Epithelial cell of proximal tubule (primary cell): ENCODE measurements around the gene KLHL29. TPM values are rescaled to one million over a fixed set of nuclear protein-coding genes. Genes with fewer than 3 reads are reported as not detected.

Experiments
- DNase-seq: peaks from one replicate; pipeline ENCODE4 v3.0.0-alpha.2; 2011; ENCODE audit warnings: low read depth
- H3K4me3 ChIP-seq: 2 replicates; pipeline ENCODE4 v1.5.1; 2011; ENCODE audit warnings: low read depth, mild to moderate bottlenecking, low read length
- total RNA-seq: library from RNA; depleted of rRNA; stranded (reverse); fragments of >200 nt; gene quantifications from 2 replicates; pipeline ENCODE4 v1.2.3, GENCODE V29; 2015
- TF ChIP-seq, protein P1 (sequence below): conservative IDR thresholded peaks from 2 replicates; pipeline ENCODE4 v1.5.1; 2012; ENCODE audit warnings: low read depth, mild to moderate bottlenecking, low read length

Gene KLHL29
- total RNA-seq, 1 donor from 2014 or later = 12.0 TPM

DNA sequence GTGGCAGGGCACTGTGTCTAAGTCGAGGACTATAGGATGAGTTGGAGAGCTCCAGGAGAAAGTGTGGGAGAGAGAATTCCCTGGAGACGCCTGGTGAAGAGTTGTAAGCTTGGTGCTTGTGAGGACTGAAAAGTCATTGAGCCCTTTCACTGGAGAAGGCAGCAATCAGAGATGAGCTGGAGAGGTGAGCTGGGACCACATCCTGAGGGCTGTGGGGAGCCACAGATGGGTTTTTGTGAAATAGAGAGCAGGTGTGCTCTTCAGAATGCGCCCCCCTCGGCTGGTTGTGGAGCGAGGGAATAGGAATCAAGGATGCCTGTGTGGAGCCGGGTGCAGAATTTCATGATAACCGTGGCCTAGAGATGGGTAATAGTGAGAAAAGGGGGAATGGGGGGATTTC lies 224.3 kb downstream of the KLHL29 start:
- TF ChIP-seq, protein P1, sequence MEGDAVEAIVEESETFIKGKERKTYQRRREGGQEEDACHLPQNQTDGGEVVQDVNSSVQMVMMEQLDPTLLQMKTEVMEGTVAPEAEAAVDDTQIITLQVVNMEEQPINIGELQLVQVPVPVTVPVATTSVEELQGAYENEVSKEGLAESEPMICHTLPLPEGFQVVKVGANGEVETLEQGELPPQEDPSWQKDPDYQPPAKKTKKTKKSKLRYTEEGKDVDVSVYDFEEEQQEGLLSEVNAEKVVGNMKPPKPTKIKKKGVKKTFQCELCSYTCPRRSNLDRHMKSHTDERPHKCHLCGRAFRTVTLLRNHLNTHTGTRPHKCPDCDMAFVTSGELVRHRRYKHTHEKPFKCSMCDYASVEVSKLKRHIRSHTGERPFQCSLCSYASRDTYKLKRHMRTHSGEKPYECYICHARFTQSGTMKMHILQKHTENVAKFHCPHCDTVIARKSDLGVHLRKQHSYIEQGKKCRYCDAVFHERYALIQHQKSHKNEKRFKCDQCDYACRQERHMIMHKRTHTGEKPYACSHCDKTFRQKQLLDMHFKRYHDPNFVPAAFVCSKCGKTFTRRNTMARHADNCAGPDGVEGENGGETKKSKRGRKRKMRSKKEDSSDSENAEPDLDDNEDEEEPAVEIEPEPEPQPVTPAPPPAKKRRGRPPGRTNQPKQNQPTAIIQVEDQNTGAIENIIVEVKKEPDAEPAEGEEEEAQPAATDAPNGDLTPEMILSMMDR = no peak

DNA sequence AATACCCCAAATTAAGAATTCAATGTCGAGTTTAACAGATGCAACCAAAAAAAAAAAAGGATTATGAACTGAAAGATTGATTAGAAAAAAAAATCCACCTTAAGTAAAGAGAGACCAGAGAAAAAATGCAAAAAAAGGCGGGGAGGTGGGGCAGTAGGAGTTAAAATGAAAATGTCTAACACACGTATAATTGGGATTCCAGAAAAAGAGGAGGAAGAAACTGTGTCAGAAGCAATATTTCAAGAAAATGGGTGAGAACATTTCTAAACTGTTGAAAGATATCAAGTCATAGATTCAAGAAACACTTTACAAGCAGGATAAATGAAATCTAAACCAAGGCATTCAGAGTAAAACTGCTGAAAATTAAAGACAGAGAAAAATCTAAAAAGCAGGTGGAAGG lies 226.9 kb downstream of the KLHL29 start:
- TF ChIP-seq, protein P1 = no peak
- no peak overlapping the region for H3K4me3 ChIP-seq
- DNase-seq = no peak

More for the DNA sequence above, 224.3 kb downstream of the KLHL29 start:
- H3K4me3 ChIP-seq = no peak overlapping the region
- DNase-seq = no peak

DNA sequence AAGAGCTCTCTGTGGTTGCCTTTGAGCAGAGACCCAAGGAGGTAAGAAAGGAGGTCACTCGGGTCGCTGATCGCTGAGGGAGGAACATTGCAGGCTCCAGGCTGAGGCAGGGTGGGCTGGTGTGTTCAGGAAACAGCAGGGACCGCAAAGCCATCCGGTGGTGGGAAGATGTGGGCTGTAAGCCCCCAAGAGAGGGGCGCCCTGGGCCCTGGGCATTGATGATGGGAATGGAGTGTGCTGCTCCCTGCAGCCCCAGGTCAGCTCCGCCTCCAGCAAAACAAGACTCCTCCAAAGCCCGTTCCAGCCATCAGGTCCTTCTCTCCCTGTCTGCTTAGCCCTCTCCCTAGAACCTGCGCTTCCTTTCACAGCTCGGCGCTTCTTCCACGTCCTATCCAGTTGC lies 229.7 kb downstream of the KLHL29 start:
- no peak for DNase-seq
- no peak overlapping the region for H3K4me3 ChIP-seq
- TF ChIP-seq, protein P1 = no peak

DNA sequence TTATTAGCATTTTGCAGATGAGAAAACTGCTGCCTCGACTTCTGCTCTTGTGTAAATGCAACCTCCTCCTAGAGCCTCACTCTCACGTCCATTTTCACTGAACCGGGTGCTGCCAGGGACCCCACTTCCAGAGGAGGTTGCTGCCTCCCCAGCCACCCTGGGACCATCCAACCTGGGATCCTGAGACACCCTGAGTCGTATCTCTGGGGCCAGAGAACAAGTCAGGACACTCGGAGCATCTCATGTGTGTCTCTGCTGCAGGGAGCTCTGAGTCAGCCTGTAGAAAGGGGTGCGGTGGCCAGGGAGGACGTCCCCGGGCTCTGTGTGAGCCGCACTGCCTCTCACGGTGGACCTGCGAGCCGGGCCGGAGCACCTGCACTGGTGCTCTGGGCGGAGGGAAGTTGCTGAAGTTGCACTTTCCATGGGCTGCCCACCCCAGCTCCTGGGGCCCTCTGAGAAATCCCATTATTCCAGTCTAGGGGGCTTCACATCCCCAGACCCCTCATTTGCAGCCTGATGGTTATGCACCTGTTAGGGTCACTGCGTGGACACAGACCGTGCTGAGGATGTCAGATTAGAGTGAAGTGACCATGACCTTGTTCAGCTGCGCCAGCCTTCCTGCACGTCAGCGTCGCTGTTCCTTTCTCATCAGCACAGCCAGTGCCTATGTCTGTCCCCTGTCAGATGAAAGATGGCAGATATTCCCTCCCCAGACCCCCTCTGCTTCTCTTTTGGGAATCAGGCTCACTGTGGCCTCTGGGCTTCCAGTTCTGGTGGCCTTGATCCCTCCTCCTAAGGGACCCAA lies 230.4 kb downstream of the KLHL29 start:
- DNase-seq = no peak
- no peak overlapping the region for H3K4me3 ChIP-seq
- TF ChIP-seq, protein P1 = no peak

DNA sequence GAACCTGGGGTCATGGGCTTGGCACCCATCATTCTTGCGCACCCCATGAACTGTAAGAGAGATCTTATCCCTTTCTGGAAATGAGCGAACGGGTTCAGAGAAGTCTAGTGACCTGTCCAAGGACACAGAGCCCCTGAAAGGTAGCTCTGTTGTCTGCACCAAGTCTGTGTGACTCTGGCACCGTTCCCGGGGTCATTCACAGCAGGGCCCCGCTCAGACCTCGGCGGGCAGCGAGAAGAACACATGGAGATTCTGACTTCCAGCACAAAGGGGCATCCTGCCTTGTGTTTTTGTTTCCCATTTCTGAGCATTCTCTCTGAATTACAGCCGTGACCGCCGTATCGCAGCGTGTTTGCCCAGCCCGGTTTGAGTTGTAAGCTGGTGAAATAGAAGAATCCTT lies 231.7 kb downstream of the KLHL29 start:
- no peak overlapping the region for H3K4me3 ChIP-seq
- TF ChIP-seq, protein P1 = no peak
- DNase-seq = no peak

DNA sequence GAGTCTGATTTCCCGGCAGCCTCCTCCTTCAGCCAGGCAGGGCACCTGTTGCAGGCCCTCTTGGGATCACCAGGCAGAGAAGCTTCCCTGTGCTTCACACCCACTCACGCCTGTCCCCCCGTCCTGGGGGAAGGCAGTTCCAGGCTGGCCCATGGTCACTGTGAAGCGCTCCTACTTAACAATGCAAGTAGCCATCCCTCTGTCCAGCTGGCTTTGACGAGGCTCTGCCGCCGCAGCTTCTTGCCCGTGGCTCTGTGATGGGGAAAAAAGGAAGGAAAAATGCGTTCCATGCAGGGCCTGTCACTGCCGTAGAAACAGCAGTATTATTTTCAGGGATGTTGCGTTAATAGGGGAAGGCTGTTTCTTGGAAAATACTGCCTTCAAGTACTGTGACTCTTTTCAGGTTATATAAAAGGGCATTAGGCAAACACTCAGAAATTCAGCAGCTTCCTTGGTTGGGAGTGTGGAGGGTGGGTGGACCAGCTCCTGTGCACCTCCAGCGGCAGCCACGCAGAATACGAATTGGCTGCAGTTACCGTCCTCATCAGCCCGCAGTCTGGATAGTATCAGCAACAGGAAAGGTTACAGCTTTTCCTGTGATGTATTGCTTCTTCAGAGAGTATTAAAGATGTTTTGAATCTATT lies 232.3 kb downstream of the KLHL29 start:
- TF ChIP-seq, protein P1 = no peak
- no peak overlapping the region for H3K4me3 ChIP-seq
- no peak for DNase-seq
